NCI-H524 (cell line): ENCODE measurements around the gene TRIM24.
"Not testable (repeated sequence)": the region's sequence is repeated elsewhere in the genome, so short reads cannot be mapped to it uniquely, and the experiment has no call there.

Experiments
- DNase-seq, 2 experiments: peaks; one replicate each; lab custom pipeline; 2025; lab: John Stamatoyannopoulos, UW

TRIM24 gene

GRCh38 chr7:138495485-138495884, 35.4 kb downstream of the TRIM24 start:
- no peak for DNase-seq

GRCh38 chr7:138499340-138499739, 39.3 kb downstream of the TRIM24 start:
- DNase-seq = peak; percentile 10 to 52

- DNase-seq = not testable (repeated sequence)
Observed at GRCh38 chr7:138500303-138500702, 40.2 kb downstream of the TRIM24 start.

- no peak for DNase-seq
Observed at GRCh38 chr7:138500892-138501291, 40.8 kb downstream of the TRIM24 start.

- DNase-seq = no peak
Observed at GRCh38 chr7:138502023-138502767, 42.1 kb downstream of the TRIM24 start.

- no peak for DNase-seq
Observed at GRCh38 chr7:138505361-138505873, 45.4 kb downstream of the TRIM24 start.

DNA sequence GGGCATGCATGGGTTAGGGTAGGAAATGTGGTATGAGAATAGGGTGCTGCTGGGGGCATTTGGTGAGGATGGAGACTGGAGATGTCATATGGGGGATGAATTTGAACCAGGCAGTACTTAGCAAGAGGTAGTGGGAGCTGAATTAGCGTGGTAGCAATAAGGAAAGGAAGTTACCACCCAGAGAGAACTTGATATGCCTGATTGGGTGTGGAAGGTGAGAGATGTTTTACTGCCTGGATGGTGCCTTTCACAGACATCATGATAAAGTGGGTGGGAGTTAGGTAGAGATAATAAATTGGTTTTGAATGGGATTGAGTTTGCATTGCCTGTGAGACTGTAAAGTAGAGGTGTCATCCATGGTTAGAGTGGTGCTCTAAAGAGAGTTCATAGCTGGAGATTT, 46.7 kb downstream of the TRIM24 start:
- DNase-seq = no peak

GRCh38 chr7:138510003-138510402, 49.9 kb downstream of the TRIM24 start:
- no peak for DNase-seq

- no peak for DNase-seq
Observed at GRCh38 chr7:138512092-138512858, 52.2 kb downstream of the TRIM24 start.

GRCh38 chr7:138512885-138513284, 52.8 kb downstream of the TRIM24 start:
- DNase-seq = no peak

- no peak for DNase-seq
Observed at GRCh38 chr7:138513344-138513871, 53.3 kb downstream of the TRIM24 start.

DNA sequence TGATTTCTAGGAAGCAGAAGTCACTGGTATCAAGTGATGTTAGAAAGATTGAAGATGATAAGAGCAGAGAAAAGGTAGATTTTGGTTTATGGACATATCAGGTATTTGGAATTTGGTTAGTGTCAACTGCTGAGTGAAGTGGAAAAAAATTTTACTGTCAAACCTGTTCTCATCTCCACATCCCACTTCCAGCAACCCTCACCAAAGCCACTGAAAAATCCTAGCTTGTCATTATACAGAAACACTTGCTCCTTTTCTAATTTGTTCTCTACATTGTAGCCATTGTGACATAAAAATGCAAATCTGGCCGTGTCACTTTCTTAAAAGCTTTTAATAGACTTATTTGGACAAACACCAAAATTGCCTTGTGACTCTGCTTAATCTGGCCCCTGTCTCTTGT, 54.0 kb downstream of the TRIM24 start:
- no peak for DNase-seq

DNA sequence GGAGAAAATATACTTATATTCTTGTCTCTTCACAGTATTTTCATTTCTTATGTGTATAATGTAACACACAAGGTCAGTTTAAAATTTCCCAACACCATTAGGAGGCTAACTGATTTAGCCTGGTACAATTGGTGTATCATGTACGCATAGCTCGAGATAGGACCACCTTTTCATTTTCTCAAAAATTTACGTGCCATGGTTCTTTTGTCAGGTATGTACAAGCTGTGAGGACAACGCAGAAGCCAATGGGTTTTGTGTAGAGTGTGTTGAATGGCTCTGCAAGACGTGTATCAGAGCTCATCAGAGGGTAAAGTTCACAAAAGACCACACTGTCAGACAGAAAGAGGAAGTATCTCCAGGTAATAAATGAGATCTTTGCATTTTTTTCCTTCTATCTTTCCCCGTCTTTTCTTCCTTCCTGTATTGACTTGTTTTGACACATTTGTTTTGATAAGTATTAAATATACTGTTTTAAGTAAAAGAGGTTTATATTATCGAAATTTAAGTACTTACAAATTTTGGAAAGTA, 55.0 kb downstream of the TRIM24 start:
- DNase-seq = no peak

GRCh38 chr7:138519061-138519798, 59.2 kb downstream of the TRIM24 start:
- DNase-seq = no peak

GRCh38 chr7:138520742-138521141, 60.7 kb downstream of the TRIM24 start:
- DNase-seq = no peak

GRCh38 chr7:138521837-138522461, 61.9 kb downstream of the TRIM24 start:
- no peak for DNase-seq

GRCh38 chr7:138524259-138524658, 64.2 kb downstream of the TRIM24 start:
- DNase-seq = no peak

- no peak for DNase-seq
Observed at GRCh38 chr7:138525757-138526156, 65.7 kb downstream of the TRIM24 start.

- DNase-seq = no peak
Observed at GRCh38 chr7:138527746-138528223, 67.7 kb downstream of the TRIM24 start.

GRCh38 chr7:138536833-138537232, 76.8 kb downstream of the TRIM24 start:
- DNase-seq = not testable (repeated sequence)

GRCh38 chr7:138538518-138538917, 78.5 kb downstream of the TRIM24 start:
- DNase-seq = no peak
